SK-N-SH (cell line): ENCODE measurements around the gene ZHX3.

Experiments
- CHD2 ChIP-seq: fragments of 150-350 bp; IDR thresholded peaks from 2 replicates; pipeline ENCODE4 v1.6.1; 2018; ENCODE audit warnings: low read length; ENCODE audit not compliant: partially characterized antibody
- CTCF ChIP-seq: fragments of 200-600 bp; sonication (generic); IDR thresholded peaks from 2 replicates; pipeline ENCODE4 v1.6.1; 2017; ENCODE audit warnings: antibody characterized with exemption, mild to moderate bottlenecking, moderate library complexity
- EZH2phosphoT487 ChIP-seq: fragments of 200-600 bp; sonication (generic); IDR thresholded peaks from 2 replicates; pipeline ENCODE4 v1.6.1; 2017; ENCODE audit warnings: low read depth, mixed run types, mild to moderate bottlenecking, antibody characterized with exemption, moderate library complexity, borderline replicate concordance
- FOSL2 ChIP-seq: IDR thresholded peaks from 2 replicates; pipeline ENCODE4 v1.4.0; 2012; ENCODE audit warnings: low read depth, mild to moderate bottlenecking, moderate library complexity, borderline replicate concordance
- GABPA ChIP-seq: IDR thresholded peaks from 2 replicates; pipeline ENCODE4 v1.4.0; 2012; ENCODE audit warnings: low read depth, mild to moderate bottlenecking
- JUND ChIP-seq: IDR thresholded peaks from 2 replicates; pipeline ENCODE4 v1.4.0; 2012
- NFIC ChIP-seq: IDR thresholded peaks from 2 replicates; pipeline ENCODE4 v1.4.0; 2012; ENCODE audit warnings: borderline replicate concordance
- REST ChIP-seq: IDR thresholded peaks from 2 replicates; pipeline ENCODE4 v1.6.1; 2012; ENCODE audit warnings: mild to moderate bottlenecking, low read depth, low read length, moderate library complexity
- SIN3A ChIP-seq: IDR thresholded peaks from 2 replicates; pipeline ENCODE4 v1.6.1; 2012; ENCODE audit warnings: low read depth, mild to moderate bottlenecking, low read length, moderate library complexity, borderline replicate concordance
- TAF1 ChIP-seq: IDR thresholded peaks from 2 replicates; pipeline ENCODE4 v1.6.1; 2012; ENCODE audit warnings: low read depth, mild to moderate bottlenecking, low read length, moderate library complexity, borderline replicate concordance
- TF ChIP-seq, protein P1 (sequence below): IDR thresholded peaks from 2 replicates; pipeline ENCODE4; 2012

GRCh38 chr20:41290804-41291389, 26.6 kb downstream of the ZHX3 start:
- TF ChIP-seq JUND (no peak), TAF1 (no peak), NFIC (no peak), CTCF (no peak), FOSL2 (no peak), REST (no peak), SIN3A (no peak), EZH2phosphoT487 (no peak), CHD2 (no peak), GABPA (no peak)
- TF ChIP-seq, protein P1, sequence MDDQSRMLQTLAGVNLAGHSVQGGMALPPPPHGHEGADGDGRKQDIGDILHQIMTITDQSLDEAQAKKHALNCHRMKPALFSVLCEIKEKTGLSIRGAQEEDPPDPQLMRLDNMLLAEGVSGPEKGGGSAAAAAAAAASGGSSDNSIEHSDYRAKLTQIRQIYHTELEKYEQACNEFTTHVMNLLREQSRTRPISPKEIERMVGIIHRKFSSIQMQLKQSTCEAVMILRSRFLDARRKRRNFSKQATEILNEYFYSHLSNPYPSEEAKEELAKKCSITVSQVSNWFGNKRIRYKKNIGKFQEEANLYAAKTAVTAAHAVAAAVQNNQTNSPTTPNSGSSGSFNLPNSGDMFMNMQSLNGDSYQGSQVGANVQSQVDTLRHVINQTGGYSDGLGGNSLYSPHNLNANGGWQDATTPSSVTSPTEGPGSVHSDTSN: no peak
